Measurements from ENCODE around the gene PLAU.
"Not testable (repeated sequence)": the region's sequence is repeated elsewhere in the genome, so short reads cannot be mapped to it uniquely, and the experiment has no call there.

PLAU gene

DNA sequence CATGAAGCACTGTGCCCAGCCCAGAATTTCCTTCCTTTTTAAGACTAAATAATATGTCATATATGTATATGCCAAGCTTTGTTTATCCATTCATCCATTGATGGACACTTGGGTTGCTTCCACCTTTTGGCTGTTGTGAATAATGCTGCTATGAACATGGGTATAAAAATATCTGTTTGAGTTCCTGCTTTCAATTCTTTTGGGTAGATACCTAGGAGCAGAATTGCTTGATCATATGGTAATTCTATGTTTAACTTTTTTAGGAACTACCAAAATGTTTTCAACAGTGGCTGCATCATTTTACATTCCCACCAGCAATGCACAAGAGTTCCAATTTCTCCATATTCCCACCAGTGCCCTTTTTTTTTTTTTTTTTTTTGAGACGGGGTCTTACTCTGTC is 13.2 kb upstream of the PLAU start:
- DNase-seq (ENCODE audit: low spot score), result no peak
- no peak for FAIRE-seq

DNA sequence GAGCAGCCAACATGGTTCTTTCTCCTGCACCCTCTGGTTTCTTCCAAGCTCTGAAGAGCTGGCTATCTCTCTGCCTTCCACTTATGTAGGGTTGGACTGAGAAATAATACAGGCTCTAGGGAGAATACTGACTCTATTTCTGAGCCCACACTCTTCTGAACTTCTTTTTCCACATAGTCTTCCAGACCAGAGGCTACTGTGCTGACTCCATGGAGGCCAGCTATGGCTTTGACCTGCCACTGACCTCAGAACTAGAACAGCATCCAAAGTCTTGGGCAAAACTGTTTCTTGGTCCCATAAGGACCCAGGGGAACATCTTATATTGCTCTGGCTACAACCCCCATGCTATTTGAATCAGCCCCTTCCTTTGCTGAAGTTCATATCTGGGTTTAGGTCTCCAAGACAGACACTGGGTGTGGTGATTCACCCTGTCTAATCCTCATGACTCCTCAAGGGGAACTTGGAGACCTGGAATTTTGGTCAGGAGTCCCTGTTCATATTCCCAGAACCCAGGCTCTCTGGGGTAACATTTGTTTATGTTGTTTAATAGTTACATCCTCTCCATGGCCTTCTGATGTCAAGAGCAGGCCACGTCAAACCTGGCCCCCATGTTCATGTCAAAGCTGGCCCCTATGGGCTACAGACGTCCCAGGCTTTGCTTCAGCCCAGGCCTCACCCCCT is 12.1 kb upstream of the PLAU start:
- DNase-seq (ENCODE audit: low spot score) (no peak), FAIRE-seq (no peak)

DNA sequence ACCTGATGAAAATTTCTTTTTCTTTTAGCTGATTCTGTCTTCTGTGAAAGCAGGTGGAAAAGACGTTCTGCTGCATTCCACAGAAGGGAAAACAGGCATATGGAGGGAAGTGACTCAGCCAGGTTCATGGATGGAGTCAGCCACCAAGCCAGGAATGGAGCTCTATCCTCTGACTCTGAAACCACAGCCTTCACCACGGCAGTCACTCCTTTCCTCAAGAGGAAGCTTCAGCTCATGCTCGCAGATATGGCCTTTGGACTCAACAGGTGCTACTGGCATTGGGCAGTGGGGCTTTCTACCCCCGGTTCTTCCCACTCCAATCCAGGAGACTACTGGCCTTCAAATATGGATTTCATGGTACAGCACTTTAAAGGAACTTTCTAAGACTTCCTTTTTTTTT is 11.5 kb upstream of the PLAU start:
- FAIRE-seq, result peak; percentile 70
- DNase-seq (ENCODE audit: low spot score), result peak; percentile 81

DNA sequence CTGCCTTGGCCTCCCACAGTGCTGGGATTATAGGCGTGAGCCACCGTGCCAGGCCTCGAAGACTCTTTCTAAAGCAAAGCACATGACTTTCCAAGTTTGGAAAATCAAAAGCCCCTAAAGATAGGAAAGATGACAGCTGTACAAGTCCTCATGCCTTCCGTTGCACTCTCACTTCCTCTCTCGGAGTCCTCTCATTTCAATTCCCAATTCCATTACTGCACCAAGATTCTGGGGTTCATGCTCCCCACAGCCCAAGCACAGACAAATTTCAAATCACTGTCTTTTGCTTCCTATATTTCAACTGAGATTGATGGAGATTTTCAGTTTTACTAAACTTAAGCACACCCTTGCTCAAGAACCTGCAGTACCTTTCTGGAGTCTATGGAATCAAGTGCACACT is 10.9 kb upstream of the PLAU start:
- DNase-seq (ENCODE audit: low spot score) (no peak), FAIRE-seq (no peak)

DNA sequence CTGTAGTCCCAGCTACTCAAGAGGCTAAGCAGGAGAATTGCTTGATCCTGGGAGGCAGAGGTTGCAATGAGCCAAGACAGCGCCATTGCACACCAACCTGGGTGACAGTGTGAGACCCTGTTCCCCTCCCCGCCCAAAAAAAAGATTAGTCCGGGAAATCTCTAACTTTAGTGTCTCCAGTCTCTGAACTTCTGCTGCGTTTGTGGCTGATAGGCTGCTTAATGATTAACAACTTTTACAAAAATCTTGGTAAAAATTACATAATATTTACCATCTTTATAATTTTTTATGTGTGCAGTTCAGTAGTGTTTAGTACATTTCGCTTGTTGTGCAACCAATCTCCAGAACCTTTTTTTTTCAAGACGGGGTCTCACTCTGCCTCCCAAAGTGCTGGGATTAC is 9.7 kb upstream of the PLAU start:
- no peak for DNase-seq (ENCODE audit: low spot score)
- FAIRE-seq, result no peak

DNA sequence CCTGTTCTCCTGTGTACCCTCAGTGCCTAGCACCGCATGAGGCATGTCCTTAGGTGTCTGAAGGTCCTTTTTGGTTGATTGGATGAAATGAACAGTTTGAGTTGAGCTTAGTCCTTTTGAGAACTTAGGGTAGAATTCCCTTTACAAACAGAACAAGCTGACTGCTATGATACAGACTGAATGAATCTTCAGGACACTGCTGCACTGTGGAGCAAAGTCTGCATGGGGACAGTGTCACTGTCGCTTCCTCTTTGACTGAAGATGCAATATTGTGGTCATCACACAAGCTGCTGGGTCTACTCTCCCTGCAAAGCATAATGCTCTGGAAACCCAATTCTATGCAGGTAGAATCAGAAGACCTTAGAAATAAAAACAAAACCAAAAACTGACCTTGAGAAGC is 8.6 kb upstream of the PLAU start:
- DNase-seq (ENCODE audit: low spot score) (no peak), FAIRE-seq (no peak)

DNA sequence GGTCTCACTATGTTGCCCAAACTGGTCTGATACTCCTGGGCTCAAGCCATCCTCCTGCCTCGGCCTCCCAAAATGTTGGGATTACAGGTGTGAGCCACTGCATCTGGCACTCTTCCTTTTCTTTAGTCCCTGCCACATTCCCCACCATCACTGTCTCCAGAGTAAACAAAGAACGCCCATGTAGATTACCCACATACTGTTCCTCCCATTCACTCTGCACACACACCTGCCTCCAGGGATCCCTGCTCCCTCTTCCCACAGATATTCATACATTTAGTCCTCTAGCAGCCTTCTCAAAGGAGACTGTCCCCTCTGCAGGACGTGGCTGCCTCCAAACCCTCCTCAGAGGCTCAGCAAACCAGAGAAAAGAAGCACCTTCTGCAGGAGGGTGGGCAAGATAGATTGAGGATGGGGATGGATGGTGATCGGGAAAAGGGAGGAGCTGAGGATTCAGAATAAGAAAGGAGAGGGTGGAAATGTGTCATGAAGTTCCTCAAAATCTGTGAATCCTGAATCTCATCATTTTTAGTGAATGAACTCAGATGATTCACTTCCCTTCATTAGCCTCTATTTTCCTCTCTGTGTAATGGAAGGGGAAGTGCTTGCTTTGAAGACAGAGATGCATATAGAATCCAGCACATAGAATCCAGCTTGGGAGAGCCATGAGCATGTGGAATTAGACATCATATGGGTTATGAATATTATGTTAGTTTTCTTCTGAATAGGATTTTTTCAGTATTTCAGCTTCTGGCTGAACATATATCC is 5.5 kb upstream of the PLAU start:
- no peak for FAIRE-seq
- DNase-seq (ENCODE audit: low spot score), result no peak

DNA sequence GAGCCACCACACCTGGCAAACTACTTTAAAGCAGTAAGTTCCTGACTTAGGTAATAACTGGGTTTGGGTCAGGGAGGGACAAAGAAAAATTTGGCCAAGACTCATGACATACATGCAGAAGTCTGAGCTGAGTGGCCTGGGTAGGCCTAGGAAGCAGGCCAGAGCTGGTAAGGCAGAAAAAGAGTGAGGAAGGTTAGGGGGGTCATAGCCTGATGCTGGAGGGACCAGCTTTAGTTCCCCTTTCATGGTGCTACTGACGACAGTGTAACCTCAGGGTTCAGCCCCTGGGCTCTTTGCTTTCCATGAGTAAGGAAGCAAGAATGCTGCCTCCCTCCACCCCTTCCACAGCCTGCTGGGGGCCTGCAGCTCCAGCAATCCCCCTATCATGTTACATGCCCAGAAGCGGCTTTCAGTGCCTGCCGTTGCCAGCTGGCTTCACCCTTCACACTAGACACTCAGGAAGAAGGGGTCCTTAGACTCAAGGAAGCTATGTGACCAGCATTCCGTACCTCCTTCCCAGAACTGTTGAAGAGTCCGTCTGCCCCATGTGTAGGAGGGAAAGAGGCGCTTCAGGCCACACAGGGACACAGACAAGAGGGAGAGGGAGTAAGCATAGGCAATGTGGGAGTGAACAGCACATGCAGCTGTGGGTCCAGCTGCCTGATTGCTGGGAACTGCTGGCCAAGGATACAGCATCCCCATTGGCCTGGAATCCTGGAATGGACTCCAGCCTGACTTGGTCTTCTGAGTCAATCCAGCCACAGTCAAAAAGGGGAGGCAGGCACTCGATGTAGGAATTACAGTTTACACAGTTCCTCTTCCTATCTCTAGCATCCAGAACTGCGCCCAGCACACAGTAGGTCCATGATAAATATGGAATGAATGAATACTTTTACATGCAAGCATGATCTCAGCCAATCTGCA is 4.1 kb upstream of the PLAU start:
- FAIRE-seq (peak; percentile 93), DNase-seq (ENCODE audit: low spot score) (peak; percentile 91)

DNA sequence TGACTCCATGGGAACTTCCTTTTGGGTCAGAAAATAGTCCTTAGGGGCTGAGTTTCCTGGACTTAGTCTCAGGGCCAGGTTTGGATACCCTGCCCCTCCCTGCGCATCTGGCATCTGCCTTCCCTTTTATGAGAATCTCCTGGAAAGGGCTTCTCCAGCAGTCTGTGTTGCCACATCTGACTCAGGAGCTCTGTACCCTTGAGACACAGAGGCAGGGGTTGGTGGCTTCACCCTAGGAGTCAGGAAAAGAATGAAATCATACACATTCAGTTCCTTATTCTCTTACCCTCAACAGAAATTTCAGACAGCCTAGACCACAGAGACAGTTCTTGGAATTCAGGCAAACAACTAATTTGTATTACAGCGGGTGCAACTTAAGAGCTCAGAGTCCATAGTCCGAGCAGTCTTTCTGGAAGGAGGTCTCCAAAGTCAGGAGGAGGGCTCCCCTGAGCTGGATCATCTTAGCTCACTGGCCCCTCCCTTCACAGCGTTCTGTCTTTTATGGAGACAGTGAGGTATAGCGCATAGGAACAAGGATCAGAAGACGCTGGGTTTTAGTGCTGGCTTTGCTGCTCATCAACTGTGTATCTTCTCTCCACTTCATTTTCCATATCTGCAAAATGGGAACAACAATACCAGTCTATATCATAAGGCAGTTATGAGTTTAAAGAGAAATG is 3.0 kb upstream of the PLAU start:
- no peak for FAIRE-seq
- DNase-seq (ENCODE audit: low spot score), result no peak

DNA sequence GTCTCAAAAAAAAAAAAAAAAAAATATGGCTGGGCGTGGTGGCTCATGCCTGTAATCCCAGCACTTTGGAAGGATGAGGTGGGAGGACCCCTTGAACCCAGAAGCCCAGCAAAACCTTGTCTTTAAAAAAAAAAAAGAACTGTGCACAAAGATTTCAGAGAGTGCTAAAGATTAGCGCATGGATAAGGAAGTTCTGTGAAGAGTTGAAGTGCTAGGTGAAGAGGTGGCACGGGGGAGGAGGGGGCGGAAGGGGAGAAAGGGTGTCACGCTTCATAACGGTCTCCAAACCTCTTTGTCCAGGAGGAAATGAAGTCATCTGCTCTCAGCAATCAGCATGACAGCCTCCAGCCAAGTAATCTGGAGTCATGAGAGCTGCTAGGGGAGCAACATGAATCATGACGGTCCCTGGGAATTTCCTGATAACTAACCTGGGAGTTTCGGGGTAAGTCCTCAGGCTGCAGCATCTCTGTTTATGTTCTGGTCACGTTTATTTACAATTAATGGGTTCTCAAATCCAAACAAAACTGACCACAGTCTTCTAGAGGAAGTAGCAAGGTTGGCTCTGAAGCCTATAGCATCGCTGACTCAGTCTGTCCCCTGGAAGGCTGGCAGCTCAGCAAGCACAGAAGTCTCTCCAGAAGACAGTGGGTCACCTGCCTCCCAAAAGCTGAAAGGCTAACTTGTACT is 1.9 kb upstream of the PLAU start:
- FAIRE-seq, result no peak
- DNase-seq (ENCODE audit: low spot score), result peak; percentile 66

DNA sequence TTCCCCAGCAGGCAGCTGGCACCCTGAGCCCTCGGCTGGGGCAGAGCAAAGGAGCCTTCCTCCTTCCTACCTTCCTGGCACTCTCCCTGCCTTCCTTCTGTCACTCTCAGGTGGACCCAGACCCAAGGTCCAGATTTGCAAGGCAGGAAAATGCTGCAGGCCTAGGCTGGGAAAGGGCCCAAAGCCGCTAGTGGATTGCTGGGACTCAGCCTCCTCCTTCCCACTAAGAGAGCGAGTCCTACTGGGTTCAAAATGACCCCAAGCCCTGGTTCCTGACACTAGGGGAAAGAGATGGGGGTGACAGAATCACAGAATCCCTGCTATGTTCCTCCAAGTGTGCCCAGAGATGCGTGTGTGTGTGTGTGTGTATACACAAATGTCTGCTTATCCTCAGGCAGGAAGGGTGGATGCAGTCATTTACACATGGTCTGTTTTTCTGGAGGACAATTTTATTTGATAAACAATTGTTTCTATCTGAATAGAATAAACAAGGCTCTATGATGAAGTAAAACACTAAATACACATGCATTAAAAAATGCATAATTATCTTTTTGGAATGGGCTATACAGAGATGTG is 1.3 kb upstream of the PLAU start:
- FAIRE-seq, result no peak

DNA sequence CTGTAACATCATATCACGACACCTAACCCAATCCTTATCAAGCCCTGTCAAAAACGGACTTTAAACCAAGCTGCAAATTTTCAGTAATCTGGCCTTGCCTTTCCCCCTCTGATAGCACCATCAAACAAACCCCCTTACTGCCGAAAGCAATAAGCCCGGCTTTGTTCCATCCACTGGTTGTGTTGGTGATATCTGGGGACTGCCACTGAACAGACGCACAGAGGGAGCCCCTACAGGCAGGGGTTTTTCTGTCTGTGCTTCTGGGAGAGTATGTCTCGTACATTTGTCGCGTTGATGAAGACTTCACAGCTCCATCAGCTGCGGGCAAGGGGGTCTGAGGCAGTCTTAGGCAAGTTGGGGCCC is 550 bp upstream of the PLAU start:
- DNase-seq (ENCODE audit: low spot score) (no peak), FAIRE-seq (no peak)

More for the DNA sequence above, 1.3 kb upstream of the PLAU start:
- no peak for DNase-seq (ENCODE audit: low spot score)

DNA sequence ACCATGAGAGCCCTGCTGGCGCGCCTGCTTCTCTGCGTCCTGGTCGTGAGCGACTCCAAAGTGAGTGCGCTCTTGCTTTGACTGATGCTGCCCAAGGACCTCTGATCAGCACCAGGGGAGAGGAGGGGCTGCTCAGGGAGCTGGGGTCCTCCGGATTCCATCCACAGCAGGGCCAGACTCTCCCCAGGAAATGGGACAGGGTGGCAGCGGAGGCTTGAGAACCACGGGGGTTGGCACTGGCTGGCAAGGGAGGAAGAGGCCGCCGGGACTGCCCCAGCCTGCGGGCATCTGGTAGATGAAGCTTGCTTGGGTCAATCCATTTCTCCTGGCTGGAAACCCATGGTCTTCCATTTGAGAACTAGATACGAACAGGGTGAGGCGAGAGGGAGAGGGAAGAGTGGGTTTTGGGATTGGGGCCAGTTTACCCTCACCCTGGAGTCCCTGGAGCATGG is 647 bp downstream of the PLAU start:
- no peak for DNase-seq (ENCODE audit: low spot score)
- no peak for FAIRE-seq

DNA sequence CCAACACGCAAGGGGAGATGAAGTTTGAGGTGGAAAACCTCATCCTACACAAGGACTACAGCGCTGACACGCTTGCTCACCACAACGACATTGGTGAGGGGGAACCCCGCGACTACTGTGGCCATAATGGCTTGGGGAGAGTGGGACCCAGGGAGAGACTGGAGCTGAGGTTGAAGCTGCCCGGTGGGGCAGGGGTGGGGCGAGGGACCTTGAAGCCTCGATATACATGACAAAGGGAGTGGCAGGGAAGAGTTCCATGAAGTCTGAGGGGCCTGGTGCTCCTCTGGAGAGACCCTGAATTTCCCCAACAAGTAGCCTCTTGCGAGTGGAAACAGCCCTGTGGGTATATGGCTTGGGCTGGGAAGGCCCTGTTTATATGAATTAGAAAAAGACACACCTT is 3.1 kb downstream of the PLAU start:
- DNase-seq (ENCODE audit: low spot score), result no peak
- FAIRE-seq, result no peak

DNA sequence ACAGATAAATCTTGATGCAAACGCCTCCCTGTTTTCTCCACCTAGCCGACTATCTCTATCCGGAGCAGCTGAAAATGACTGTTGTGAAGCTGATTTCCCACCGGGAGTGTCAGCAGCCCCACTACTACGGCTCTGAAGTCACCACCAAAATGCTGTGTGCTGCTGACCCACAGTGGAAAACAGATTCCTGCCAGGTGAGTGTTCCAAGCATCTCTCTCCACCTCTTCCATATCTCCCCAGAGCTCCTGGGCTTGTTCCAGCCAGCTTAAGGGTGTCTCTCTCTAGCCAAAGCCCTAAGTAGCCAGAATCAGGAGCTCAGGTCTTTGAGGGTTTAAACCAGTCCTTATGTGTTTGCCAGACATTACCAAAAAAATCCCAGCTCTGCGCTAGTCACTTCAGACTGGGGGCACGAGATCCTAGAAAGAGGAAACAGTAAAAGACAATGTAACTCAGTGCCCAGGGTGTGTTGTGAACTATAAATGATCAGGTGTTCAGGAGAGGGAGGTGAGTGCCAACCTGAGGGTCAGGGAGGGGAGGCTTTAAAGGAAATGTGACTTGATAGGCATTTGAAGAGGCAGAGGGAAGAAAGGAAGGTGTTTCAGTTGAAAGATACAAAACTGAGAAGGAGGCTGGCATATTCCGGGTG is 4.4 kb downstream of the PLAU start:
- FAIRE-seq (no peak), DNase-seq (ENCODE audit: low spot score) (no peak)

DNA sequence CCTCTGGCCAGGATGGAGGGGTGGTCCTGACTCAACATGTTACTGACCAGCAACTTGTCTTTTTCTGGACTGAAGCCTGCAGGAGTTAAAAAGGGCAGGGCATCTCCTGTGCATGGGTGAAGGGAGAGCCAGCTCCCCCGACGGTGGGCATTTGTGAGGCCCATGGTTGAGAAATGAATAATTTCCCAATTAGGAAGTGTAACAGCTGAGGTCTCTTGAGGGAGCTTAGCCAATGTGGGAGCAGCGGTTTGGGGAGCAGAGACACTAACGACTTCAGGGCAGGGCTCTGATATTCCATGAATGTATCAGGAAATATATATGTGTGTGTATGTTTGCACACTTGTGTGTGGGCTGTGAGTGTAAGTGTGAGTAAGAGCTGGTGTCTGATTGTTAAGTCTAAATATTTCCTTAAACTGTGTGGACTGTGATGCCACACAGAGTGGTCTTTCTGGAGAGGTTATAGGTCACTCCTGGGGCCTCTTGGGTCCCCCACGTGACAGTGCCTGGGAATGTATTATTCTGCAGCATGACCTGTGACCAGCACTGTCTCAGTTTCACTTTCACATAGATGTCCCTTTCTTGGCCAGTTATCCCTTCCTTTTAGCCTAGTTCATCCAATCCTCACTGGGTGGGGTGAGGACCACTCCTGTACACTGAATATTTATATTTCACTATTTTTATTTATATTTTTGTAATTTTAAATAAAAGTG is 6.0 kb downstream of the PLAU start:
- DNase-seq (ENCODE audit: low spot score), result no peak
- FAIRE-seq, result no peak

DNA sequence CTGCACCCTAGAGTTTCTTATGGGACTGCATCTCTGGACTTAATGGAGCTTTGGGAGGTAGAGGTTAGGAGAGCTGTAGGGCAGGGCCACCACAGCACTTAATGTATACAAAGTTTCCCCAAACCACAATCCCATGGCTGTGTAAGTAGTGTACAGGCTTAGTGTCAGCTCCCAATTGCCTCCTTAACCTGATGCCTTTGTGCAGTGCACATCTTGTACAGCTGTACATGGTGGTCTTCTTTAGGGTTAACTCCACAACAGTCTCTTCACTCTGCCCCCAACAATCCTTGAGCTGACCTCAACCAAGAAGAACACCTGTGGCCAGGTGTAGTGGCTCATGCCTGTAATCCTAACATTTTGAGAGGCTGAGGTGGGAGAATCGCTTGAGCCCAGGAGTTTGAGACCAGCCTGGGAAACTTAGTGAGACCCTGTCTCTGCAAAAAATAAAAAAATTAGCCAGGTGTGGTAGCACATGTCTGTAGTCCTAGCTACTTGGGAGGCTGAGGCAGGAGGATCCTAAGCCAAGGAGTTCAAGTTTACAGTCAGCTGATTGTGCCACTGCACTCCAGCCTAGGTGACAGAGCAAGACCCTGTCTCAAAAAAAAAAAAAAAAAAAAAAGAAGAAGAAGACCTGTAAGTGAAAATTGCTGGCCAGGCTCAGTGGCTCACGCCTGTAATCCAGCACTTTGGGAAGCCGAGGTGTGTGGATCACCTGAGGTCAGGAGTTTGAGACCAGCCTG is 6.8 kb downstream of the PLAU start:
- no peak for FAIRE-seq
- DNase-seq (ENCODE audit: low spot score), result no peak

DNA sequence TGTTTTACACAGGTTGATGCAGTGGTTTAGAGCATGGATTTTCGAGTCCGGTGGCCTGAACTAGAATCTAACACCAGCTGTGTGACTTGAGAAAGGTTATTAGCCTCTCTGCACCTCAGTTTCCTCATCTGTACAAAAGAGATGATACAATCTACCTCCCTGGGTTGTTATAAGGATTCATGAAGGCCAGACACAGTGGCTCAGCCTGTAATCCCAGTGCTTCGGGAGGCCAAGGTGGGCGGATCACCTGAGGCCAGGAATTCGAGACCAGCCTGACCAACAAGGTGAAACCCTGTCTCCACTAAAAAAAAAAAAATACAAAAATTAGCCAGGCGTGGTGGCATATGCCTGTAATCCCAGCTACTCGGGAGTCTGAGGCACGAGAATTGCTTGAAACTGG is 8.5 kb downstream of the PLAU start:
- FAIRE-seq; DNase-seq (ENCODE audit: low spot score): not testable (repeated sequence)

DNA sequence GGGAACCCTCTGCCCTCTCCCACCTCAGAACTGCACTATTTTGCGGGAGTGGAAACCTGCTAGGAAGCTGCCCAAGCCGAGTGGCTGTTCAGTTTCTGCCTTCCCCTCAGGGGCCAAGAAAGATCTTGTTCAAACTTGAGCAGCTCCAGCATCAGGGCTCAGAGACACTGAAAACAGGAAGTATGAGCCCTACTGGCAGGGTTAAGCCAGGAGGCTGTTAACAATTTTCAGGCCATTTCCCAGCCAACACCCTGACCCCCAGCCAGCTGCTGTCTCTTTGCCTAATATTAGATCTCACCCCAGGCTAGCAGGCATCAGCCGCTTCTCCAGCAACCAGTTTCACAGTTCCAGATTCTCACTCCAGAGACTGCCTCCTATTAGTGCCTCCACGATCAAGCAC is 9.2 kb downstream of the PLAU start:
- FAIRE-seq, result no peak
- DNase-seq (ENCODE audit: low spot score), result no peak
